ENCODE measurements around the gene MPZL3. TPM values are rescaled to one million over a fixed set of nuclear protein-coding genes. Genes with fewer than 3 reads are reported as not detected.

Gene MPZL3
- polyA plus RNA-seq, 4 donors = 2.4 to 6.8 (median 5.2) TPM

DNA sequence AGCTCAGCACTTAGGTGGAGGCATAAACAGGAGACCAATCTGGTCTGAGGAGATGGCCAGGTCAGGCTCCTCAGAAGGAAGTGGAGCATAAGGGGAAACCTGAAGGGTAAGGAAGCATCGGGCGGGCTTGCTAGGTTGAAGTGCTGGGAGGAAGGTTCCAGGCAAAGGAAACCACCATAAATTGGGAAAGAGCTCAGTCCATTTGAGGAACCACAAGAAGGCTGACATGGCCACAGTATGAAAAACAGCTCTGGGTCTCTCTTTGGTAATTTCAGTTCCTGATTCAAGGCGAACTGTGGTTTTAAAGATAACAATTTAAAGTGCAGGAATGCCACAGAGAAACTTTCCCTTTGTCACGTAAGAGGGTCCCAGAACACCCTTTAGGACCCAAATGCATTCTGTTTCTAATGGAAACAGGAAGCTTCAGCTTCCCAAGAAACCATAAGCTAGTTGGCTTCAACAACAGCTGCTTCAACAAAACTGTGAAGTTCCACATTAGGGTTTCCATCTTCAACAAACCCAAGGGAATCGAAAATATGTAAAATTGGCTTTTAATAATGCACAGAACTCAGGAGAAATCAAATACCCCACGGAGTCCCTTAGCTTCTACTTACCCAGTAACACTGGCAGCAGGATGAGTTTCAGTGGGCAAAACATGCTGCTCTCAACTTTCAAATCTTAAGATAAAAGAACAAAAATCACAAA, 37.8 kb downstream of the MPZL3 start:
- no peak for DNase-seq (ENCODE audit: low read depth in 4 of 4, low spot score in 3 of 4)

DNA sequence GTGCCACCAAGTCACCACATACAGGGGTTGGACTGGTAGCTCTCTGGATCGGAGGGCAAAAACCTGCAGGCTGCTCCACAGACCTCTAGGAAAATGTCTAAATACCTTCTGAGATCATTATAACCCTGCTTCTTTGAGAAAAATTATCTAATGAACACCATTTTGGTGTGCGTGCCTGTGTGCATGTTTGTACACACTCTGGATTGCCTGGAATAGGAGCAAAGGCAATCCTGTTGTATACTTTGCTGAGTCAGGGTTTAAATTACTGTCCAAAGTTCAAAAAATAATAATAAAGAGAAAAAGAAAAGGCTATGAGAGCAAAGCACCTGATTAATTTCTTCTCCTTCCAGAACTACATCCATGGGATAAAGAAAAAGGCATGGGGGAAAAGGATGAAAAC, 38.4 kb downstream of the MPZL3 start:
- no peak for DNase-seq (ENCODE audit: low read depth in 4 of 4, low spot score in 3 of 4)

DNA sequence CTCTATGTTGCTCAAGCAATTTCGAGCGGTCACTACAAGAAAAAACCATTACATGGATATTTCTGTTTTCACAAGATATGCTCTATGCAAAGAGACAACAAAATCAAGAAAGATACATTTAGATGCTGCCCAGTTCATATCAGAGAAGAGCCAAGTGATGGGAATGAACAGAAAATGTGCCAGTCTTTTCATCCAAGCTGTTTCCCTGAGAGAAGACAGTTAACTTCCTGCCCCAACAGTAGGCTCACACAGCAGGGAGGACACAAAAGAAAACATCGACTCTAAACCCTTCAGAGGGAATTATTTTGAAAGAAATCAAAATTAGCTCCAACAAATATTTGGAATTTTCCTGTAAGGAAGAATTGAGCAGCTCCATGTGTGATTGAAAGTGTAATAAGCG, 39.0 kb downstream of the MPZL3 start:
- DNase-seq (ENCODE audit: low read depth in 4 of 4, low spot score in 3 of 4) = no peak

DNA sequence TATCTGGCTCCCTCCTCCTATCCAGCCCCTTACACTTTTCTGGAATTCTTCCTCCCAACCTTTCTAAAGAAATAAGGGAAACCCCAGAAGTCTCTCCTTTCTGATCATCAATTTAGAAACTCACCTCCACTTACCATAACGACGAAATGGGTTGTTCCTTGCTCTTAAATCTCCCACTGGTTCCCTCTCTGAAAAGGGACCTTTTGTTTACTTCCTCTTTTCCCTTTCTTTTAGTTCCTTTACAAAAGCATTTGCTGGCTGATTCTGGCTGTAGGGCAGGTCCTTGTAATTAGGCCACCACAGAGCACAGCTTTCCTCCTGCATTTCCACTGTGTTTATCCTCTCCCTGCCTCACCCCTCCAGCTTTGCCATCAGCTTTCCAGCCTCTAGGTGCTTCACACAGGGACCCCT, 39.4 kb downstream of the MPZL3 start:
- DNase-seq (ENCODE audit: low read depth in 4 of 4, low spot score in 3 of 4) = no peak

DNA sequence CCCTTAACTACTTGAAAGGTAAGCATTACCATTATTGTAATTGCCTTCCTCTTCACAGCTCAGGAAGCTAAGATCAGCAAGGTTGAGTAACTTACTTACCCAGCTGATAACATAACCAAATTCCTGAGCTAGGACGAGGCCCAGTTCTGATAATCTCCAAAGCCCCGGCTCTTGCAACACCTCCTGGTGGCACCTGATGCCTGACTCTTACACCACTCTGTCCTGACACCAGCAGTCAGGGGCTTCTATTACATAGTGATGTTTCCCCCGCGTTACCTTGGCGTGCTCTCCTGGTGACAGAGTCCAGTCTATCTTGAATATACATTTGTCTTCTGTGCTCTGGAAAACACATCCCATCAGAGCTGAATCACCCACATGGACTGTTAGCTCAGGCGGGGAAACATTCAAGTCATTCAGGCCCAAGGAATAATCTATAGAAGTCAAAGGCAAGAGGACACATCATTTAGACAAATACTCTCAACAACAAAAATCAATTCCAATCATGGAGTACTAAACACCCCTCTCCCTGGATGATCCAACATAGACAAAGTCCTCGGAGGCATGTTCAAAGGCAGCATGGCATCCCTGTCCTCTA, 39.9 kb downstream of the MPZL3 start:
- no peak for DNase-seq (ENCODE audit: low read depth in 4 of 4, low spot score in 3 of 4)

DNA sequence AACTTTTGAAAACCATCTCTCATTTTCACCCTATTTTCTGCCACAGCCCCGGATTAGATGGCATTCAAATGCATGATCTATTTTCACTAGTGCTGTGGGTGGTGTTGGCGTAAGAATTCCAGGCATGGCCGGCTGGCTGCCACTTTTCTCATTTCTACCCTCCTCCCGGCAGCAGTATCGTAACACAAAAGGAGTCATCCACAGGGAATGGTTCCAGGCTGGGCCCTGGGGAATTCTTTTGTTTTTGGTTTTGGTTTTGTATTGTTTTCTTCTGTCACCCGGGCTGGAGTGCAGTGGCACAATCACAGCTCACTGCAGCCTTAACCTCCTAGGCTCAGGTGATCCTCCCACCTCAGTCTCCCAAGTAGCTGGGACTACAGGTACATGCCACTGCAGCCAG, 41.2 kb downstream of the MPZL3 start:
- DNase-seq (ENCODE audit: low read depth in 4 of 4, low spot score in 3 of 4) = no peak

DNA sequence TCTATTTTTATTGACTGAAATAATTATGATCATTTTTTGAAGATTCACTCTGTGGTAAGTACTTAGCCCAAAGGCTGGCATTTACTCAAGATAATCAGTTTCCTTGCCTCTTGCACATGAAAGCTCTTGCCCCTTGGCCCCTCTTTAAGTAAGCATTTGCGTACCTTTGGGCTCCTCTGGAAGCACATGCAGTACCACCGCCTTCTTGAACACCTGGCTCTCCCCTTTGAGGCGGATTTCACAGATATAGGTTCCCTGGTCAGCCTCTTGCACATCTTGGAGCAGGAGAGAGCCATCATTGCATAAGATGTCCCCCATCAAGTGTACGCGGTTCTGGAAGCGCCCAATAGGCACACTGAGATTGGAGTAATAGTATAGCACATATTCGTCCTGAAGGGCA, 41.8 kb downstream of the MPZL3 start:
- DNase-seq (ENCODE audit: low read depth in 4 of 4, low spot score in 3 of 4) = no peak

DNA sequence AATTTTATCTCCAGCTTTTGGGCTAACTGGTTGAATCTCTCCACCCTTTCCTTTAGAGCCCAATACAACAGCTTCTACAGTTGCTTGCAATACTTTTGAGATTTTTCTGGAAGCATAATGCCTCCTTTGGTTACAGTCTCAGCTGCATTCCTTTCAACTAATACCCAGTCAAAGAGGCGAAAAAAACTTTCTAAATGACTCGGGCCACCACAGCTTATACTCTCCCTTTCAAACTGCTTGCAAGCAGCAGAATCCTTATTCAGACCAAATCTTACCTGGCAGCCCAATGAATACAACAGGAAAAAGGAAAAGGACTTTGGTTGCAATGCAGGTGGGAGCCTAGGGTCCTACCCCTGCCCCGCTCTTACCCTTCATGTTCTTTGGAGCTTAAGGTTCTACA, 43.1 kb downstream of the MPZL3 start:
- DNase-seq (ENCODE audit: low read depth in 4 of 4, low spot score in 3 of 4) = no peak

DNA sequence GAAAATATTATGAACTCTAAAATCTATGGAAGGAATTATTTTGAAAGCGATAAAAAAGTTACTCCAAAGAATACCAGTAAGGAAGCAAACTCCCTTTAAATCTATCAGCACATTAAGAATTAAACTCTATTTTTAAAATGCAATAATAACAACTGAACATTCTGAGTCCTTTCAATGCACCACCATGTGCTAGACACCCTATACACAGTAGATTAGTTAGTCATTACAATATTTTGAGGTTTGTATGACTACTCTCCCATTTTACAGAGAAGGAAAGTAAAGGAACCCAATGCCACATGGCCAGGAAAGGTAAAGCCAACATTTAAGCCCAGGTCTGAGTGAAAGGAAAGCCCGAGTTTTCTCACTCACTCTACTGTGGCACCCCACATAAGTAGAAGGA, 45.1 kb downstream of the MPZL3 start:
- DNase-seq (ENCODE audit: low read depth in 4 of 4, low spot score in 3 of 4) = no peak

DNA sequence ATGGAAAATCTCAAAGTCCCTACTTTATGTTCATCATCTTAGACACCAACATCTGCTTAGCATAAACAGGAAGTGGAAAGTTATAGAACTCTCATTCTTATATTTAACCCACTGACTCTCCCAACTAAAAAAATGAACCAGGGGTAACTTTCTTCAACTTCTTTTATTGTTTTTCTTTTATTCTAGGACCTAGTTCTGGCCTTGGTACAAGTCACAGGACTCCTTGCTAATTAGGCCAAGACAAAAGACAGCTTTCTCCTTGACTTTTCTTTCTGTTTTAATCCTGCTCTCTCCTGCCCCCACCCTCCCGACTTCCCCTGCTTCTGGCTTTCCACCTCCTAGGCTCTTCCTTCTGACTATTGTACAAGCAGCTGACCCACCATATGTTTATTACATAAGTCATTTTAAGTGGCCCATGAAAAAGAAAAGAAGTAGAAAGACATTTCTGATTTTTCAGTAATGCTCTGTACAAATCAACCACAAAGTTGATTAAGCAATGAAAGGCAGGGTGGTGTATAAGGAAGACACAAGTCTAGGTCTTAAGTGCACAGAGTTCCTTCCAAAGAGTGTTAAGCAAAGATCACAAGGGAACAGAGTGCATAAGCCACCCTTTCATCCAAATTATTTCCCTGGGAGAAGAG, 45.7 kb downstream of the MPZL3 start:
- DNase-seq (ENCODE audit: low read depth in 4 of 4, low spot score in 3 of 4) = no peak

DNA sequence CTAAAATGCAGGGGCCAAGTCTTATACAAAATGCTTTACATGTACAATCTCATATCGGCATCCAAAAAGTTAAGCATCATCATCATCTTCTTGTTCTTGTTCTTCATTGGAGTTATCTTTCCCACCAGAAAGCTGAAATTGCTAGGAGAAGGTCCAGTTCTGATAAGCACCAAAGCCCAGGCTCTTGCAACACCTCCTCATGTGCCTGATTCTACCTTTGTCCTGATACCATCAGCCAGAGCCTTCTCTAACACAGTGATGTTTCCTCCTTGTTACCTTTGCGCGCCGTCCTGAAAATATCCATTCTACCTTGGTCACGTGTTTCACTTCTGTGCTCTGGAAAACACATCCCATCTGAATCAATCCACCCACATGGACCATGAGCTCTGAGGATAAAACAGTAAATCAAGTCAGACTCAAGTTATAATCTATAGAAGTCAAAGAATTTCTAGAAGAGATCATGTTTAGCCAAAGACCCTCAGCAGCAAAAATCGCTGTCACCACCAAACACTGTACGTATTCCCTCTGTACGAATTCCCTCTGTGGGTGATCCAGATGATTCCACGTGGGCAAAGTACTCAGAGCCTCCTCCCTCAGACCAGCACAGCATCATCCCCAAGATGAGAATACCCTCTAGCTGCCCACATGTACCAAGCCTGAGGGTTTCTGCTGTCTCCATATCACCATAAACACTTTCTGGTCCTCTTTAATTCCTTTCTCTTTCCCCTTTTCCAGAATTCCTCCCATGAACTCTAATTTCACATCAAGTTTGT, 46.4 kb downstream of the MPZL3 start:
- no peak for DNase-seq (ENCODE audit: low read depth in 4 of 4, low spot score in 3 of 4)

DNA sequence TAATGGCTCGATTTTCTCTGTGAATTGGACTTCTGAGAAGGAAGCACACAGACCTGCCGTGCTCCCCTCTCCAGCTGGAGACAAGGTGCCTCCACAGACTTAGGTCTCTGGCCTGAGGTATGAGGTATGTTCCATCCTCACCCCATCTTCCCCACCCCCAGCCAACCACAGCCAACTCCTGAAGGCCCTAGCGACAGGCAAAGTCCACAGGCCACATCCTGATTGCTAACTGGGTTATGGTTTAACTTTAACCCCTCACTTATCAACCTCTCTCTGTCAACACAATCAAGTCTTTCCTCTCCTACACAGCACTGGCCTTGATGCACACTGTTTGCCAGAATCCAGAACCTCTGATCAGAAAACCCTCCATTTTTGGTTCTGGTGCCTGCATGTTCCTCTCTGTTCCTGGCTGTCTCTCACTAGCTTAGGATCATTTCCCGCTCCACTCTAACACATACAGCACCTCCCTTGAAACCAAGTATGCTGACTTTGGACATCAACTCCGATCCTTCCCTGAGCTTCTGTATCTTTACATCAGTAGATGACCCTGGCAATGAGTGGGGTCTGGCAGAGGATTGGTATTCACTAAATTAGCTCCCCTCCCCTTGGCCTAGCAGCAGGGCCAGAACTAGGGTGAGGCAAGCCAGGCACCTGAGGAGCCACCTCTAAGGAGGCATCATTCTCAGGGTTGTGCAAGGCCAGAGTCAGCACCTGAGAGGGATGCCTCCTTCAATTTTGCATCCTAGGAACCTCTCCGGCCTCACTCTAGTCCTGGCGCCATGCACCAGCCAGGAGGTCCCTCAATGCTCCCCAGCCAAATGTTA, 49.4 kb downstream of the MPZL3 start:
- DNase-seq (ENCODE audit: low read depth in 4 of 4, low spot score in 3 of 4) = no peak

DNA sequence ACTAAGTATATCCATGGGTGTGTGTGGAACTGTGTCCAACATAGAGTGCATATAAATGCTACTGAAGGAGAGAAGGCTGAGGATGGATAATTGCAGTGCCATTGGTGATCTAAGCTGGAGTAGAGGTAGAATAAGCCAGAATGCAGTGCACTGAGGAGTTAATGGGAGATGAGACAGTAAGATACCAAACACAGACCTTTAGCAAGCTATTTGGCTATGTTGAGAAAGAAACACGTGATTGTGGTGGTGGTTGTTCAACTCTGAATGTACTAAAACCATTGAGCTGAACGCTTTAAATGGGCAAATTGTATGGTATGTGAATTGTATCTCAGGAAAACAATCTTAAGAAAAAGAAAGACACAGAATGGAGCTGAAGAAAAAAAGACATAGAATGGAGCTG, 50.2 kb downstream of the MPZL3 start:
- DNase-seq (ENCODE audit: low read depth in 4 of 4, low spot score in 3 of 4) = no peak

DNA sequence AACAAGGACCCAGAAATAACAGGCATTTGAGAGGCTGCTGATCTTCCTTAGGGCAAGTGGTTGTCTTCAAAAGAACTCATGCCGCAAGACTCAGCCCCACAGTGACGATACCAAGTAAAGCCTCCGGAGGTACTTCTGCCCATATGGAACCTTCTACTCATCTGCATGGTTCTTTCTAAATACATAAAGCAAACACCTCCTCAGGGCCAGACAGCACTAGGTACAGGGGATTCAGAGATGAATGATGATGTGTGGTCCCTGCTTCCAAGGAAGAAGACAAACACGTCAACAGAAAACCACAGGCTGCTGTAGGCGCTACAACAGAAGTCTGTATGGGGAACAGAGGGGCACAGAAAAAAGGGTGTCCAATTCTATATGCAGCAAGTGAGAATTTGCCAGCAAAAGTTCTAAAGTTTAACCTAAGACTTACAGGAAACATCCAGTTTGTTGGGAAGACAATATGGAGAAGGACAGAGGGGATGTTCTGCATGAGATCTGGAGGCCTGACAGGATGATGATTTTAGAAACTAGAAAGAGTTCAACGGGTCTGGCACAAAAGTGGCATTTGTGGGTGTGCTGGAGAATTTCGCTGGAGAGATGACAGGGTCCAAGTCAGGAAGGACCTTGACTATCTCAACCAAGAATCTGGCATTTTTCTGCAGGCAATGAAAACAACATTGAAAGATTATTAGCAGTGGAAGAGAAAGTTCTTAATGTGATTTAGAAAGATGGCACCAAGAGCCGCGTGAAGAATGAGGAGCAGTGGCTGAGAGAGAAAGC, 51.1 kb downstream of the MPZL3 start:
- no peak for DNase-seq (ENCODE audit: low read depth in 4 of 4, low spot score in 3 of 4)

DNA sequence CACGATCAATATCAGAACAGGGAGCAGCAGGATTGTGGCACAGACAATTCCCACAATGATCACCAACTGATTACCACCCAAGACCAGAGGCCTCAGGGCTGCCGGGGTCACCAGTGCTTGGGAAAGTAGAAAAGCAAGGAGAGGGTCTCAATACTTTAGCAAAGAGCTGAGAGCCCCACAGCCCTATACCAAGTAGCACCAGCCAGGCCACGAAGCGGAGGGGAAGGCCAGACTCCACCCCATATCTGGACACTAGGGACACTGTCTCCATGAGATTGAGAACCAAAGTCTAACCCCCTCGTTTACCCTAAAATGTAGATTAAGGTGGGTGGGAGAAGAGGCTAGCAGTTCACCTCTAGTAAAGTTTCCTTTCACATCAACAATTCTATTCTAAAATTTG, 51.7 kb downstream of the MPZL3 start:
- DNase-seq (ENCODE audit: low read depth in 4 of 4, low spot score in 3 of 4) = no peak

DNA sequence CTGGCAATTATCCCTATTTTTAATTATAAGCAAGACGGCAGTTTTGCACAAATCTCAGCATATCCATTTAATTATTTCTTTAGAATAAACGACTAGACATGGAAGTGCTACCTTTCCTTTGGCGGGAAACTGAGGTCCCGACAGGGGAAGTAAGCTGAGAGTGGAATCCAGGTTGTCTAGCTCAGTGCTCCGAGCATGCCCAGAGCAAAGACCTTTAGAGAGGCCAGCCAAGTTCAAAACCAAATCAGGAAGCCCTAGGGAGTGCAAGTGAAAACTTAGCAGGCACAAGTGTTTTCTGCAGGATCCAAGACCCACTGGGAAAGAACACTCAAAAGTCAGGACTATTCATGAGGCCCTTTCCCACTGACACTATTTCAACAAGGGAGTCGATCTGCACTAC, 53.0 kb downstream of the MPZL3 start:
- no peak for DNase-seq (ENCODE audit: low read depth in 4 of 4, low spot score in 3 of 4)

DNA sequence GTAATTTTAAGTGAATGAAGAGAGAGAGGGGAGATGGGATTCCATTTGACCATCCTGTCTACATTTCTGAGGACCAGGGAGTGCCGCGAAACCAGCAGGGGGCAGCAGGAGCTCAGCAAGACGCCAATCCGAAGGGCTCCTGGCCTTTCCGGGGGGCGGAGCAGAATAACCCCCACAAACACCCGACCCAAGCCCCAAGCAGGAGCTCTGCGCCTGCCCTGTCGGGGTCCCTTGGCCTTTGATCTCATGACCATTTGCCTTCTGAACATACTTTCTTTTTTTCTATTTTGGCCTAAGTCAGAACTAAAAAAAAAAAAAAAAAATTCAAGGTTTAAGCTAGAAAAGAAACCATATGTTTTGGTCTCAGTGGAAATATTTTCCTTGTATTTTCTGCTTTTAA, 53.8 kb downstream of the MPZL3 start:
- no peak for DNase-seq (ENCODE audit: low read depth in 4 of 4, low spot score in 3 of 4)

DNA sequence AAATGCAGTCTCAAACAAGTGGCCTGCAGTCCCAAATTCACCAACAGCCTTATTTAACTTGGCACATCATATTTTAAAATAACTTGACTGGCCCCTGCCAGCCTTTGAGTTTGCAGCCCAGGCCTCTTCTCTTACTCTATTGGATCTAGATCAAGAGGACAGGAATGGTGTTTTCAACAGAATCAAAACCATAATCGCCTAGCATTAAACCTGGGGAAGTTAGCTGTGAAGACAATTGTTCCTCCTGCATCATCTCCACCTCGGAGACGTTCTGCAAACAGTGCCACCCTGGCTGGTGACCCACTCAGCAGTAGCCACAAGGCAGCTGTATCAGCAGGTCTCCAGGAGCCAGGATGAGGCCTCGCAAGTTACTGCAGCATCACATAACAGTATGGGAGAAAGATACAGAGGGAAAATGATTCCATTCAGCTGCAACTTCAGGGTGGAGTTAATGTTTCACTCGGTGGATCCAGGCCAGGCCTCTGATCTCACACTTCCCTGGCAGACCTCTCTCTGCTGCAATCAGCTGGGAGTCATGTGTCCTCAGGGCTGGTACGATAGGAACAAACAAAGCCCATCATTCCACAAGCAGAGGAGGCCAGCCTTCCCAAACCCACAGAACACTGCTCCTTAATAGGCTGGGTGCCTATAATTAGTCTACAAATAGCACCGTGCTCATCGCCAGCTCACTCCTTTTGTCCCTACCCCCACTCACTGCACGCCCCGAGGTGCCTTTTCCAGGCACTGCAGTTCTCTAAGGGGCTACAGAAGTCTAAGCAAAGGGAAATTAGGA, 57.1 kb downstream of the MPZL3 start:
- no peak for DNase-seq (ENCODE audit: low read depth in 4 of 4, low spot score in 3 of 4)

DNA sequence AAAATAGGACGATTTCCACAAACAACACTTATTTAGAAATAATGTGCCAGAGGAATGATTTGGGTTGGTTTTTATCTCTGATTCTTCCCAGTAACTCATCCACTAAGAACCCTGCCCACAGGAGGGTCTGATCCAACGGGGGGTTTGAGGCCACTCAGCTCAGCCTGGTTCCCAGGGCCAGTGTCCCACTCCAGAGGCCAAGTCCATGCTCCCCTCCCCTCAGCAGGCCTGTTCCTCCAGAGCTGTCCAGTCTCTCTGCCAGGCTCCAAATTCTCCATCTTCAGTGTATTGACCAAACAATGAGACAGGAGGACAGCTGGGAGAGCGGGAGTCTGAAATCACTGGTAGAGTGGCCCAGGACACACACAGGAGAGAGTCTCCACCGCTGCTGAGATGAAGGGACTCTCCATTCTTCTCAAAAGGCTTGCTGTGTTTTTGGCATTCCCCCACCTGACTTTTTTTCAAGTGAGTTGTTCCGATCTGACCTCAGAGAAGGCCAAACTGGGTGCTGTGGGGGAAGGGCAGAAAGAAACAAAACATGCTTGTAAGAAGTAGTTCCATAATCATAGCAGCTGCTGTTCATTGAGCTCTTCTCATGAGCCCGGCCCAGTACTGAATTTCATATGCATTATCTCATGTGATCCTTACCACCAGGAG, 58.1 kb downstream of the MPZL3 start:
- DNase-seq (ENCODE audit: low read depth in 4 of 4, low spot score in 3 of 4) = no peak

Measured in left renal pelvis (tissue), 4 donors.